ENCODE measurements around the gene TCEAL3. TPM values are rescaled to one million over a fixed set of nuclear protein-coding genes. Genes with fewer than 3 reads are reported as not detected.

Gene TCEAL3, protein sequence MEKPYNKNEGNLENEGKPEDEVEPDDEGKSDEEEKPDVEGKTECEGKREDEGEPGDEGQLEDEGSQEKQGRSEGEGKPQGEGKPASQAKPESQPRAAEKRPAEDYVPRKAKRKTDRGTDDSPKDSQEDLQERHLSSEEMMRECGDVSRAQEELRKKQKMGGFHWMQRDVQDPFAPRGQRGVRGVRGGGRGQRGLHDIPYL
- total RNA-seq (2022): 9.1 TPM in 2 replicates
- percentile 49 among the genes with signal in this experiment for Bru-seq, nascent RNA
- percentile 70 among the genes with signal in this experiment for BruChase-seq, experiment 1, labeled RNA remaining after a 6-hour chase
- percentile 65 among the genes with signal in this experiment for BruChase-seq, experiment 2, labeled RNA remaining after a 2-hour chase
- long read RNA-seq, transcript TCEAL3-202 (3 exons, 1,113 nt): major isoform, 6 of 13 reads
- long read RNA-seq, partial matches to known transcripts: 1 of 13 reads
- long read RNA-seq, other reads (novel, unspliced or antisense): 6 of 13 reads

DNA sequence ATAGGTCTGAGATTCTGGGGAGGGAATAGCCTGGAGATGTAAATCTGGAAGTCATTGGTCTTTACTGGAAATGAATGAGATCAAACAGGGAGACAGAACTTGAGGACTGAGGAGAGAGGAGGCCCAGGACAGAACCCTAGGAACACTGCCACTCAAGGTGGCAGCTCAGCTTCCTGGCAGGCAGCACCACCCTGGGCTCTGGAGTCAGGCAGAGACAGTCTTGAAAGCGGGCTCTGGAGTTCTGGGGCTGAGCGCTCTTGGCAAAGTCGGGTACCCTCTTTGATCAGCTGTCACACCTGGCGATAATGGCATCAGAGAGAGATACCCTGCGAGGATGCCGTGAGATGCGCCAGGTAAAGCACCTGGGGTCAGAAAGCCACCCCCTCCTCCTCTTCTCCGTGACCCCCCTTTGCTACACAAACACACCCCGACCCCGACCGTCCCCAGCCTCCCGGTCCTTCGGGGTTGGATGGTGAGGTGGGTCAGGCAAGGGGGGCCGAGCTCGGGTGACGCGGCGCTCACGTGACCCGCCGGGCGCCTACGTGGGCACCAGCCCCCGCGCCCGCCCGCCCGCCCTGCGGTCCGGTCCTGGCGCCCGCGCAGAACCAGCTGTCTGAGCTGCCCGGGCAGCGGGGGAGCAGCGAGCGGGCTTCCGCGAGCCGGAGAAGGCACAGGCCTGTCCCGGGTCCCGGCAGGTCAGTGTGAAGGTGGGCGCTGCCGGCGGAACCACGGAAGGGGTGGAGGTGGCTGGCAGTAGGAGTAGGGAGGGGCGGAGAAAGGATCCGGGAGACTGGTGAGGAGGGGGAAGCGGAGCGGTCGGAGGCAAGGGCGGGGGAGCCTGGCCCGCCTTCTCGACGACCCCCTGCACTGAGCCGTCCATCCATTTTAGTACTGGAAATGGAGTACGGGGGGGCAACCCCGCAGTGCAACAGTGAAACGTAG lies at the start of gene TCEAL3:
Gene TCEAL3 (plus strand): TSS at position 600 of the 942 bp plus-strand sequence. CDS start 1,102 bp downstream, outside the sequence.
- Mint-ChIP-seq H3K9me3 (ENCODE audit: low read depth, unreplicated experiment) (no peaks in the 10 kb centered on the region), H3K27me3 (ENCODE audit: unreplicated experiment) (no peaks in the 10 kb centered on the region), H3K4me3 (ENCODE audit: low read depth, unreplicated experiment) (peak within 1 kb of the TSS; percentile 74), H3K36me3 (ENCODE audit: insufficient read depth, unreplicated experiment) (peaks cover 20% of the 10 kb centered on the region), H3K27ac (ENCODE audit: unreplicated experiment) (peak within 1 kb of the TSS; percentile 86), H3K4me1 (ENCODE audit: low read depth, unreplicated experiment) (peaks cover 10% of the 10 kb centered on the region)
- DNase-seq: peak; percentile 41
- no TSS peak for BruUV-seq (replicated peaks)
- TF ChIP-seq, protein P1, sequence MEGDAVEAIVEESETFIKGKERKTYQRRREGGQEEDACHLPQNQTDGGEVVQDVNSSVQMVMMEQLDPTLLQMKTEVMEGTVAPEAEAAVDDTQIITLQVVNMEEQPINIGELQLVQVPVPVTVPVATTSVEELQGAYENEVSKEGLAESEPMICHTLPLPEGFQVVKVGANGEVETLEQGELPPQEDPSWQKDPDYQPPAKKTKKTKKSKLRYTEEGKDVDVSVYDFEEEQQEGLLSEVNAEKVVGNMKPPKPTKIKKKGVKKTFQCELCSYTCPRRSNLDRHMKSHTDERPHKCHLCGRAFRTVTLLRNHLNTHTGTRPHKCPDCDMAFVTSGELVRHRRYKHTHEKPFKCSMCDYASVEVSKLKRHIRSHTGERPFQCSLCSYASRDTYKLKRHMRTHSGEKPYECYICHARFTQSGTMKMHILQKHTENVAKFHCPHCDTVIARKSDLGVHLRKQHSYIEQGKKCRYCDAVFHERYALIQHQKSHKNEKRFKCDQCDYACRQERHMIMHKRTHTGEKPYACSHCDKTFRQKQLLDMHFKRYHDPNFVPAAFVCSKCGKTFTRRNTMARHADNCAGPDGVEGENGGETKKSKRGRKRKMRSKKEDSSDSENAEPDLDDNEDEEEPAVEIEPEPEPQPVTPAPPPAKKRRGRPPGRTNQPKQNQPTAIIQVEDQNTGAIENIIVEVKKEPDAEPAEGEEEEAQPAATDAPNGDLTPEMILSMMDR (IDR thresholded peaks at IDR 0.05; ENCODE audit: unreplicated experiment): no peak
- intact Hi-C loops (cut with micrococcal nuclease; ENCODE audit: unreplicated experiment): no loop called here
- CTCF ChIA-PET: no interaction called here

DNA sequence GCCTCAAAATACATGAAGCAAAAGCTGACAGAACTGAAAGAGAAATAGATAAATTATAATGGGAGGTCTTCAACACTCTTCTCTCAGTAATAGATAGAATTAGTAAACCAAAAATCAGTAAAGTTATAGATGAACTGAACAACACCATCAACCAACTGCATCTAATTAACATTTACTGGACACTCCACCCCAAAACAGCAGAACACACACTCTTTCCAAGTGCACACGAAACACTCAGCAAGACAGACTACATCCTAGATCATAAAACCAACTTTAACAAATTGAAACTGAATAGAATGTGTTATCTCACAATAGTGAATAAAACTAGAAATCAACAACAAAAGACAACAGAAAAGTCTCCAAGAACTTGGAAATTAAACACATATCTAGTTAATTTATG lies 47.5 kb upstream of the TCEAL3 start:
- intact Hi-C loops (cut with micrococcal nuclease; ENCODE audit: unreplicated experiment): no loop called here
- no peaks in the 10 kb centered on the region for H3K9me3 Mint-ChIP-seq (ENCODE audit: low read depth, unreplicated experiment)
- H3K27ac Mint-ChIP-seq (ENCODE audit: unreplicated experiment): no peak overlapping the region
- no peak for DNase-seq
- CTCF ChIA-PET: no interaction called here
- no peak overlapping the region for H3K4me3 Mint-ChIP-seq (ENCODE audit: low read depth, unreplicated experiment)
- peaks cover 6% of the 10 kb centered on the region for H3K4me1 Mint-ChIP-seq (ENCODE audit: low read depth, unreplicated experiment)
- BruUV-seq (replicated peaks): no TSS peak
- H3K36me3 Mint-ChIP-seq (ENCODE audit: insufficient read depth, unreplicated experiment): no peaks in the 10 kb centered on the region
- H3K27me3 Mint-ChIP-seq (ENCODE audit: unreplicated experiment): no peaks in the 10 kb centered on the region
- TF ChIP-seq, protein P1 (IDR thresholded peaks at IDR 0.05; ENCODE audit: unreplicated experiment): no peak

DNA sequence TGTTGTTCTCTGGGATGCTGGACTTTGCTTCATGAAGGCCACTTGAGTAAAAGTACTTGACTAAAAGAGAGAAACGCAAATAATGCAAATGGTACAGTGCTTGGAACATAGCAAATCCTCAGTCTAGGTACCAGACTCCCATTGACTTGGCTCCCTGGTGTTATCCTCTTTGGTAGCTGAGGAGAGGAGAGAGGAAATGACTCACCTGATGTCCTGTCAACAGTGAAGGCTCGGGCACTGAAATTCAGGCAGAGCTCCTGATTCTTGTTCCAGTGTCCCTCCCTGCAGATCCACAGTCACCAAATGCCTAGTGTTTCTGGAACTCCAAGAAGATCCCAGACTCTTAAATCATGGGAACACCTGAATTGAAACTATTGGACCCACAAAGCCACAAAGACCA lies 45.0 kb upstream of the TCEAL3 start:
- Mint-ChIP-seq H3K4me1 (ENCODE audit: low read depth, unreplicated experiment) (peaks cover 6% of the 10 kb centered on the region), H3K36me3 (ENCODE audit: insufficient read depth, unreplicated experiment) (no peaks in the 10 kb centered on the region), H3K9me3 (ENCODE audit: low read depth, unreplicated experiment) (no peaks in the 10 kb centered on the region), H3K4me3 (ENCODE audit: low read depth, unreplicated experiment) (no peak overlapping the region), H3K27me3 (ENCODE audit: unreplicated experiment) (no peaks in the 10 kb centered on the region), H3K27ac (ENCODE audit: unreplicated experiment) (no peak overlapping the region)
- no peak for DNase-seq
- no TSS peak for BruUV-seq (replicated peaks)
- intact Hi-C loops (cut with micrococcal nuclease; ENCODE audit: unreplicated experiment): no loop called here
- CTCF ChIA-PET: interaction anchor here (0.6 kb wide), 1 partner anchor 124 kb away, joined by 3 read pairs; no protein-coding TSS in a partner anchor
- TF ChIP-seq, protein P1 (IDR thresholded peaks at IDR 0.05; ENCODE audit: unreplicated experiment): no peak

DNA sequence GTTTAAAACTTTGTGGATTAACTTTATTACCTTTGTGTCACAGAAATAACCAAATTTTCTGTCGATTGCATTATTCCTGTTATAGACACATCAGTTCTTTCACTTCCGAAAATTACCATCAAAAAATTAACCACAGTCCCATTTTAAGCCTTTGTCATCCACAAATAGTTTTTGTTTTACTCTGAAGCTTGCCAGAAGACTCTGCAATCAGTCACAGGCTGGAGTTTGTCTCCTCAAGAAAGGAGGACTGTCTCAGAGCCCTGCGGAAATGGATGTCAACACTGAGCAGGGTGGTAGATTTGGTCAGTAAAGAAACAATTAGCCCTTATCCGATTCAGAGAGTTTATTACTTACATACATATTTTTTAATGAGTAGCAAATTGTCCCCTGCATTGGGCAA lies 42.6 kb upstream of the TCEAL3 start:
- no peak overlapping the region for H3K4me3 Mint-ChIP-seq (ENCODE audit: low read depth, unreplicated experiment)
- CTCF ChIA-PET: no interaction called here
- H3K36me3 Mint-ChIP-seq (ENCODE audit: insufficient read depth, unreplicated experiment): no peaks in the 10 kb centered on the region
- no peaks in the 10 kb centered on the region for H3K9me3 Mint-ChIP-seq (ENCODE audit: low read depth, unreplicated experiment)
- intact Hi-C loops (cut with micrococcal nuclease; ENCODE audit: unreplicated experiment): no loop called here
- no peaks in the 10 kb centered on the region for H3K27me3 Mint-ChIP-seq (ENCODE audit: unreplicated experiment)
- H3K4me1 Mint-ChIP-seq (ENCODE audit: low read depth, unreplicated experiment): peaks cover 6% of the 10 kb centered on the region
- H3K27ac Mint-ChIP-seq (ENCODE audit: unreplicated experiment): no peak overlapping the region
- BruUV-seq (replicated peaks): no TSS peak
- DNase-seq: no peak
- TF ChIP-seq, protein P1 (IDR thresholded peaks at IDR 0.05; ENCODE audit: unreplicated experiment): no peak
